IPS DF 6.9 (cell line): ENCODE results near the gene XIST.
"Not testable (repeated sequence)": the region's sequence is repeated elsewhere in the genome, so short reads cannot be mapped to it uniquely, and the experiment has no call there.

Source experiments
- DNase-seq: peaks from one replicate; pipeline ENCODE4 v3.0.0-alpha.2; 2013; ENCODE audit warnings: low read depth, low spot score
- H3K27ac ChIP-seq: one replicate; pipeline ENCODE4 v1.5.1; 2013; ENCODE audit warnings: low read length, control low read depth
- H3K27me3 ChIP-seq: 2 replicates; pipeline ENCODE4 v1.6.1; 2013; ENCODE audit warnings: mild to moderate bottlenecking, low read length; ENCODE audit not compliant: control insufficient read depth, insufficient read depth
- H3K36me3 ChIP-seq: 2 replicates; pipeline ENCODE4 v1.6.1; 2013; ENCODE audit warnings: low read length; ENCODE audit not compliant: control insufficient read depth, insufficient read depth
- H3K4me1 ChIP-seq: 2 replicates; pipeline ENCODE4 v1.6.1; 2013; ENCODE audit warnings: low read length; ENCODE audit not compliant: control insufficient read depth, insufficient read depth
- H3K4me3 ChIP-seq: 2 replicates; pipeline ENCODE4 v1.5.1; 2013; ENCODE audit warnings: mild to moderate bottlenecking, low read length
- H3K9me3 ChIP-seq: 2 replicates; pipeline ENCODE4 v1.6.1; 2013; ENCODE audit warnings: low read length, inconsistent platforms; ENCODE audit not compliant: control insufficient read depth, insufficient read depth
- WGBS: extraction: QIAGEN DNeasy Blood & Tissue Kit; methylation state at CpG from one replicate; pipeline ENCODE4 v1.1.7; 2013; ENCODE audit warnings: mixed read lengths, missing lambda C conversion rate; ENCODE audit not compliant: insufficient read length, insufficient coverage; 5-methylcytosine and 5-hydroxymethylcytosine counted together

XIST gene

GRCh38 chrX:73827406-73827805, 25.1 kb downstream of the XIST start:
- H3K36me3 ChIP-seq = no peaks in the 10 kb centered on the region
- no peaks in the 10 kb centered on the region for H3K27me3 ChIP-seq
- no peak overlapping the region for H3K4me3 ChIP-seq
- no peak for DNase-seq
- WGBS = 100% methylated on average over 2 of the region's 4 CpGs
- no peaks in the 10 kb centered on the region for H3K4me1 ChIP-seq
- H3K9me3 ChIP-seq = no peaks in the 10 kb centered on the region
- H3K27ac ChIP-seq = no peak overlapping the region

GRCh38 chrX:73826996-73827395, 25.5 kb downstream of the XIST start:
- no peak for DNase-seq
- no peaks in the 10 kb centered on the region for H3K27me3 ChIP-seq
- H3K36me3 ChIP-seq = no peaks in the 10 kb centered on the region
- no peak overlapping the region for H3K4me3 ChIP-seq
- no peaks in the 10 kb centered on the region for H3K9me3 ChIP-seq
- WGBS = no CpG with 5 or more reads among the region's 5 CpGs
- H3K27ac ChIP-seq = no peak overlapping the region
- H3K4me1 ChIP-seq = no peaks in the 10 kb centered on the region

- no peaks in the 10 kb centered on the region for H3K27me3 ChIP-seq
- no peak overlapping the region for H3K4me3 ChIP-seq
- DNase-seq = no peak
- no peaks in the 10 kb centered on the region for H3K4me1 ChIP-seq
- H3K36me3 ChIP-seq = no peaks in the 10 kb centered on the region
- no CpG with 5 or more reads among the region's 1 CpG for WGBS
- H3K27ac ChIP-seq = no peak overlapping the region
- H3K9me3 ChIP-seq = no peaks in the 10 kb centered on the region
These were observed 26.9 kb downstream of the XIST start for GRCh38 chrX:73825569-73825968.

- no peaks in the 10 kb centered on the region for H3K36me3 ChIP-seq
- no CpG with 5 or more reads among the region's 2 CpGs for WGBS
- no peak for DNase-seq
These were observed 29.0 kb downstream of the XIST start for GRCh38 chrX:73823473-73824004.

GRCh38 chrX:73822775-73823174, 29.7 kb downstream of the XIST start:
- no CpG with 5 or more reads among the region's 4 CpGs for WGBS
- Histone ChIP-seq H3K4me3 (no peak overlapping the region), H3K27ac (no peak overlapping the region), H3K36me3 (no peaks in the 10 kb centered on the region), H3K27me3 (no peaks in the 10 kb centered on the region), H3K9me3 (no peaks in the 10 kb centered on the region), H3K4me1 (no peaks in the 10 kb centered on the region)
- DNase-seq = no peak

More at GRCh38 chrX:73823473-73824004, 29.0 kb downstream of the XIST start:
- Histone ChIP-seq H3K9me3 (no peaks in the 10 kb centered on the region), H3K27me3 (no peaks in the 10 kb centered on the region), H3K4me1 (no peaks in the 10 kb centered on the region), H3K4me3 (no peak overlapping the region), H3K27ac (no peak overlapping the region)

GRCh38 chrX:73821921-73822559, 30.5 kb downstream of the XIST start:
- H3K4me1 ChIP-seq = no peaks in the 10 kb centered on the region
- no peak for DNase-seq
- H3K4me3 ChIP-seq = no peak overlapping the region
- no peaks in the 10 kb centered on the region for H3K36me3 ChIP-seq
- no peaks in the 10 kb centered on the region for H3K27me3 ChIP-seq
- no CpG with 5 or more reads among the region's 4 CpGs for WGBS
- H3K27ac ChIP-seq = no peak overlapping the region
- H3K9me3 ChIP-seq = no peaks in the 10 kb centered on the region

- H3K27ac ChIP-seq, H3K4me1 ChIP-seq, H3K27me3 ChIP-seq, DNase-seq, H3K9me3 ChIP-seq, H3K36me3 ChIP-seq, H3K4me3 ChIP-seq: not testable (repeated sequence)
- no CpG with 5 or more reads among the region's 10 CpGs for WGBS
These were observed 32.5 kb downstream of the XIST start for GRCh38 chrX:73819864-73820558.

GRCh38 chrX:73818200-73819116, 34.1 kb downstream of the XIST start:
- no peak for DNase-seq
- WGBS = no CpG with 5 or more reads among the region's 3 CpGs
- H3K9me3 ChIP-seq = no peaks in the 10 kb centered on the region
- H3K36me3 ChIP-seq = no peaks in the 10 kb centered on the region
- no peaks in the 10 kb centered on the region for H3K27me3 ChIP-seq
- H3K4me3 ChIP-seq = no peak overlapping the region
- H3K4me1 ChIP-seq = no peaks in the 10 kb centered on the region
- H3K27ac ChIP-seq = no peak overlapping the region

- no peaks in the 10 kb centered on the region for H3K36me3 ChIP-seq
- H3K27me3 ChIP-seq = no peaks in the 10 kb centered on the region
- no peaks in the 10 kb centered on the region for H3K4me1 ChIP-seq
- no peak overlapping the region for H3K4me3 ChIP-seq
- WGBS = no CpG with 5 or more reads among the region's 6 CpGs
- no peaks in the 10 kb centered on the region for H3K9me3 ChIP-seq
- DNase-seq = no peak
- no peak overlapping the region for H3K27ac ChIP-seq
These were observed 34.9 kb downstream of the XIST start for GRCh38 chrX:73817393-73818199.

- no peak for DNase-seq
- H3K4me3 ChIP-seq = no peak overlapping the region
- H3K4me1 ChIP-seq = no peaks in the 10 kb centered on the region
- no peak overlapping the region for H3K27ac ChIP-seq
- no peaks in the 10 kb centered on the region for H3K36me3 ChIP-seq
- no peaks in the 10 kb centered on the region for H3K27me3 ChIP-seq
- no peaks in the 10 kb centered on the region for H3K9me3 ChIP-seq
These were observed 40.3 kb downstream of the XIST start for GRCh38 chrX:73812256-73812655.
